A549 (cell line): Measurements from ENCODE around the gene FUCA2.

Source experiments
- CHD4 ChIP-seq: fragments of 200-600 bp; sonication (generic); IDR thresholded peaks from 2 replicates; pipeline ENCODE4 v1.6.1; 2016; ENCODE audit warnings: antibody characterized with exemption, mild to moderate bottlenecking, borderline replicate concordance
- CTCF ChIP-seq: fragments of >200 bp; sonication (Bioruptor Twin); formaldehyde crosslinking; IDR thresholded peaks from 3 replicates; pipeline ENCODE4 v1.5.1; 2016
- MAZ ChIP-seq: fragments of 150-350 bp; IDR thresholded peaks from 2 replicates; pipeline ENCODE4 v1.6.1; 2014; ENCODE audit warnings: antibody characterized with exemption, low read depth, low read length, borderline replicate concordance
- POLR2A ChIP-seq: IDR thresholded peaks from 2 replicates; pipeline ENCODE4 v1.6.1; 2012; ENCODE audit warnings: mild to moderate bottlenecking, low read length
- RAD21 ChIP-seq, 2 experiments: fragments of >200 bp in 1 of 2; sonication (Bioruptor Twin) in 1 of 2; formaldehyde crosslinking in 1 of 2; IDR thresholded peaks in 1 of 2; conservative IDR thresholded peaks in 1 of 2; 2 replicates in 1 of 2; 3 replicates in 1 of 2; pipeline ENCODE4 v1.6.1; 2012 to 2018; ENCODE audit warnings: inconsistent platforms in 1 of 2
- ZNF302 ChIP-seq: fragments of 250-450 bp; sonication (Bioruptor Pico); IDR thresholded peaks from 2 replicates; pipeline ENCODE4 v1.9.0; 2021; ENCODE audit warnings: inconsistent platforms, mild to moderate bottlenecking, moderate library complexity
- TF ChIP-seq, protein P1 (sequence below): fragments of 200-600 bp; sonication (generic); IDR thresholded peaks from 2 replicates; pipeline ENCODE4 v1.6.1; 2016; ENCODE audit warnings: antibody characterized with exemption, mild to moderate bottlenecking, moderate library complexity

DNA sequence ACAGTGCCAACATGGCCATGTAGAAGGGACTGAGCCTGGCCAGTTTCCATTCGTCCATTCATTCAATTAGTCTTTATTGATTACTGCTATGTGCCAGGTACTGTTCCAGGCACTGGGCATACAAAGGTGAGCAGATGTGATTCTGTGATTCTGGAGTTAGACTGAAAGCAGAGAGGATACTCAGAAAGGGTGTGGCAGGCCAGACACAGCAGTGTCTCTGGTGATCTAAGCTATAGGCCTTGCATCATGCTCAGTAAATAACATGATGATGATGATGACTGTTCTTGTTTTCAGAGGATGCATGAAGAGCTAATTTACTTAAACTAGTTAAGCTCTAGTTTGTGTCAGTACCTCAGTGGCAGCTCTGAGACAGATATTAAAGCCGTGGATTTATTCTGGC is 31.4 kb upstream of the FUCA2 start:
- TF ChIP-seq RAD21 (conservative IDR thresholded peaks at IDR 0.05 in 1 of 2, IDR thresholded peaks at IDR 0.05 in 1 of 2) (no peak), CTCF (no peak), ZNF302 (no peak), CHD4 (no peak), MAZ (no peak), POLR2A (no peak)
- TF ChIP-seq, protein P1, sequence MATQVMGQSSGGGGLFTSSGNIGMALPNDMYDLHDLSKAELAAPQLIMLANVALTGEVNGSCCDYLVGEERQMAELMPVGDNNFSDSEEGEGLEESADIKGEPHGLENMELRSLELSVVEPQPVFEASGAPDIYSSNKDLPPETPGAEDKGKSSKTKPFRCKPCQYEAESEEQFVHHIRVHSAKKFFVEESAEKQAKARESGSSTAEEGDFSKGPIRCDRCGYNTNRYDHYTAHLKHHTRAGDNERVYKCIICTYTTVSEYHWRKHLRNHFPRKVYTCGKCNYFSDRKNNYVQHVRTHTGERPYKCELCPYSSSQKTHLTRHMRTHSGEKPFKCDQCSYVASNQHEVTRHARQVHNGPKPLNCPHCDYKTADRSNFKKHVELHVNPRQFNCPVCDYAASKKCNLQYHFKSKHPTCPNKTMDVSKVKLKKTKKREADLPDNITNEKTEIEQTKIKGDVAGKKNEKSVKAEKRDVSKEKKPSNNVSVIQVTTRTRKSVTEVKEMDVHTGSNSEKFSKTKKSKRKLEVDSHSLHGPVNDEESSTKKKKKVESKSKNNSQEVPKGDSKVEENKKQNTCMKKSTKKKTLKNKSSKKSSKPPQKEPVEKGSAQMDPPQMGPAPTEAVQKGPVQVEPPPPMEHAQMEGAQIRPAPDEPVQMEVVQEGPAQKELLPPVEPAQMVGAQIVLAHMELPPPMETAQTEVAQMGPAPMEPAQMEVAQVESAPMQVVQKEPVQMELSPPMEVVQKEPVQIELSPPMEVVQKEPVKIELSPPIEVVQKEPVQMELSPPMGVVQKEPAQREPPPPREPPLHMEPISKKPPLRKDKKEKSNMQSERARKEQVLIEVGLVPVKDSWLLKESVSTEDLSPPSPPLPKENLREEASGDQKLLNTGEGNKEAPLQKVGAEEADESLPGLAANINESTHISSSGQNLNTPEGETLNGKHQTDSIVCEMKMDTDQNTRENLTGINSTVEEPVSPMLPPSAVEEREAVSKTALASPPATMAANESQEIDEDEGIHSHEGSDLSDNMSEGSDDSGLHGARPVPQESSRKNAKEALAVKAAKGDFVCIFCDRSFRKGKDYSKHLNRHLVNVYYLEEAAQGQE = no peak
